NCI-H2107 treated with DMSO at 0.1 percent for 48 hours (cell line): Measurements from ENCODE around the gene KIRREL2.
"Not testable (repeated sequence)": the region's sequence is repeated elsewhere in the genome, so short reads cannot be mapped to it uniquely, and the experiment has no call there.

Source experiments
- DNase-seq: peaks from one replicate; lab custom pipeline; 2025; ENCODE audit not compliant: unreplicated experiment; lab: John Stamatoyannopoulos, UW

KIRREL2 gene

DNA sequence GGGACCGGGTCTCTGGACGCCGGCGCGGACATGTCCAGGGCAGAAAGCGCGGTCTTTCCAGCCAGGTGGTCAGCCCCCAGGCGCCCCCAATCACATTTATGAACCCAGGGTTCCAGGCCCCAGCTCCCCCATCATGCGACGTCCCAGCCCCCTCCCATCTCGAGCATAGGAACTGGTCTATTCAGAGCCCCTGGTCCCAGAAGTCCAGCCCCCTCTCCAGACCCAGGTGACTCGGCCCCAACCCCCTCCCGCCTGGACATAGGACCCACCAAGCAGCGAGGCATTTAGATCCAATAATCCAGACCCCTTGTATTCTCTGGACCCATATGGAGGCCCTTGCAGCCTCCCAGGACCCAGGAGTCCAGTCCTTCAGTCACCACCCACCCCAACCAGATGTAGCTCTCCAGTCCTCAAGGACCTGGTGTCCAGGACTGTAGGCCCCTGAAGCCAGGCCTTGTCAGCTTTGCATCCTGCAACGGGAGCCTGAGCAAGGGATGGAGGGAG lies 12.2 kb downstream of the KIRREL2 start:
- DNase-seq: no peak

DNA sequence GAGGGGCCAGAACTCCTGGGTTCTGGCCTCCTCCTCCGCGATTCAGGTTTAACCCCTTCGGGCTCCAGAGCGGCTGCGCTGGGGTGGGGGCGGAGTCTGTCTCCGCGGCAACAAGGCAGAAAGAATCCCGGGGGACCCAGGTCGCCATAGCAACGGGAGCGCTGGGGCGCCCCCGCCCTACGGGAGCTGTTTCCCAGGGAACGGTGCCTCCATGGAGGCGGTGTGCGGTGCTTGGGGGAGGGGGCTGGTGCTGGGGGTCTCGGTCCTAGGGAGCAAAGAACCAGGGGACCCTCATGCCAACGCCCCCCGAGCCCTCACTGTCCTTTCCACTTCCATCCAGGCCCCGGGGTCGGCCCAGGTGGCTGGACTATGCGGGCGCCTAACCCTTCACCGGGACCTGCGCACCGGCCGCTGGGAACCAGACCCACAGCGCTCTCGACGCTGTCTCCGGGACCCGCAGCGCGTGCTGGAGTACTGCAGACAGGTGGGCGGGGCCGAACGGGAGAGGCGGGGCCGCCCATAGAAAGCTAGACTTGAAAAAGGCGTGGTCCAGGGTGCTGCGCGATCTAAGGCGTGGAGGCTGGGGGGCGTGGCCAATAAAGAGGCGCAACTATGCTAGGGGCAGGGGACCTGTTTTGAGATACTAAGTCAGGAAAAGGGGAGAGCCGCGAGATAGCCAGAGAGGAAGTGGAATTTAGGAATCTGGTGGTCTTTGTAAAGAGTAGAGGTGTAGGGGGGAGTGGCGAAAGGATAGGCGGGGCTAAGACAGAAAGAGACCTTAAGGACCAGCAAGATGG lies 12.8 kb downstream of the KIRREL2 start:
- peak; percentile 71 for DNase-seq

DNA sequence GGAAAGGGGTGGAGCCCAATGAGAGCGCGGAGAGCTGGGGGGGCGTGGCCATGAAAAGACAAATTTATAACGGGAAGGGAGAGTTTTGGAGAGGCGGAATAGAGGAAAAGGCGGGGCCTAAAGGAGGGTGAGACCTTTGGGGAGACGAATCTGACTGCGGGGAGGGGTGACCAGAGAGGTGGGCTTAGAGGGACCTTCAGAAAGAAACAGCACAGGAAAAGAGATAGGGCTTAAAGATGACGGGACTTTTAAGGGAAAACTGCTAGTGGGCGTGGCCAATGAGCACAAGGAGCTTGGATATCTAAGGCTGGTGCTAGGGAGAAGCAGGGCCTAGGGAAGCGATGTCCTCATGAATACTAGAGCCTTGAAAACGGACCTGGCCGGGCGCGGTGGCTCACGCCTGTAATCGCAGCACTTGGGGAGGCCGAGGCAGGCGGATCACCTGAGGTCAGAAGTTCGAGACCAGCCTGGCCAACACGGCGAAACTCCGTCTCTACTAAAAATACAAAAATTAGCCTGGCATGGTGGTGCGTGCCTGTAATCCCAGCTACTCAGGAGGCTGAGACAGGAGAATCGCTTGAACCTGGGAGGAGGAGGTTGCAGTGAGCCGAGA lies 13.5 kb downstream of the KIRREL2 start:
- DNase-seq: not testable (repeated sequence)

GRCh38 chr19:35870798-35871197 lies 14.1 kb downstream of the KIRREL2 start:
- no peak for DNase-seq

- DNase-seq: no peak
Observed at GRCh38 chr19:35871611-35872010, 14.9 kb downstream of the KIRREL2 start.

GRCh38 chr19:35872180-35872579 lies 15.5 kb downstream of the KIRREL2 start:
- no peak for DNase-seq

- no peak for DNase-seq
Observed at GRCh38 chr19:35874392-35874930, 17.8 kb downstream of the KIRREL2 start.

DNA sequence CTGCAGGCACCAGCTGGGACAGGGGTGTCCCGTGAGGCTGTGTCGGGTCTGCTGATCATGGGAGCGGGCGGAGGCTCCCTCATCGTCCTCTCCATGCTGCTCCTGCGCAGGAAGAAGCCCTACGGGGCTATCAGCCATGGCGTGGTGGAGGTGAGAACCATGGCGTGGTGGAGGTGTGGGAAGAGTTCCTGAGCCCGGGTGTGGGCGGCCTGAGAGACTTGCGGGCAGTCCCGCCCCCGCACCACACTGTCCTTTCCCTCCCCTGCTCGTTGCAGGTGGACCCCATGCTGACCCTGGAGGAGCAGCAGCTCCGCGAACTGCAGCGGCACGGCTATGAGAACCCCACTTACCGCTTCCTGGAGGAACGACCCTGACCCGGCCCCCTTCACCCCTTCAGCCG lies 22.4 kb downstream of the KIRREL2 start:
- no peak for DNase-seq

- DNase-seq: no peak
Observed at GRCh38 chr19:35879770-35880317, 23.1 kb downstream of the KIRREL2 start.

GRCh38 chr19:35882114-35882832 lies 25.6 kb downstream of the KIRREL2 start:
- peak; percentile 72 for DNase-seq

GRCh38 chr19:35883882-35884281 lies 27.2 kb downstream of the KIRREL2 start:
- DNase-seq: no peak

DNA sequence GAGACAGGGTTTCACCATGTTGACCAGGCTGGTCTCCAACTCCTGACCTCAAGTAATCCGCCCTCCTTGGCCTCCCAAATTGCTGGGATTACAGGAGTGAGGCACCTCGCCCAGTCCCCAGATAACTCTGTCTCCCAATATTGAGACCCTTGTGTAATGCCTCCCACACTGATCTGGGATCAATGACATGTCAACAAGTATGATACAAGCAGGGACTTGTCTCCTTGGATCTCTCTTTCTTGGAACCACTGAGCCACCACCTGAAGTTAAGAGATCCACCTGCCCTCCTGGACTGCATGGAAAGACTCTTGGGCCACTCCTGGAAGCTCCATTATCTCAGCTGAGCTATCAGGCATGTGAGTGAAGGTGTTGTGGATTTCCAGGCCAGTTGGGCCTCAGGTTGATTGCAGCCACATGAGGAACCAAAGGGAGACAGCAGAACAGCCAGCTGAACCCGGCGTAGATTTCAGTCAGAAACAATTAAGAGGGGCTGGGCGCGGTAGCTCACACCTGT lies 28.6 kb downstream of the KIRREL2 start:
- DNase-seq: no peak

- no peak for DNase-seq
Observed at GRCh38 chr19:35885904-35886303, 29.2 kb downstream of the KIRREL2 start.

- no peak for DNase-seq
Observed at GRCh38 chr19:35887197-35887596, 30.5 kb downstream of the KIRREL2 start.

DNA sequence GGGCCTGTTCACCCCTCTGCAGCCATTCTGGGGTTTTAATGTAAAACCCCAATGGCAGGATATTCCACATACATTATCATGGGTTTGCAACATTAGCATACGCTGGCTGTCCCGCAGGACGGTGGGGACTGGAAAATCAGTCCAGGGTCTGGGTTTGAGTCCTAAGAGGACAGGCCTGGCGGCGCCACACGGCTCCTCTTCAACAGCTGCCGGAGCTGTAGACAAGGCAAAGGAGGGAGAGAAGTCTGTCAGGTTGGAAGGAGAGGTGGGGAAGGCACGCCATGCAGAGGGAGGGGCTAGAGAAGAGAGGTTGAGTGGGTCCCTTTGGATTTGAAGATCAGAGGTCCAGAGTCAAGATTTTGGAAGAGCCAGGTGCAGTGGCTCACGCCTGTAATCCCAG lies 31.7 kb downstream of the KIRREL2 start:
- no peak for DNase-seq

GRCh38 chr19:35889370-35890112 lies 32.8 kb downstream of the KIRREL2 start:
- no peak for DNase-seq

DNA sequence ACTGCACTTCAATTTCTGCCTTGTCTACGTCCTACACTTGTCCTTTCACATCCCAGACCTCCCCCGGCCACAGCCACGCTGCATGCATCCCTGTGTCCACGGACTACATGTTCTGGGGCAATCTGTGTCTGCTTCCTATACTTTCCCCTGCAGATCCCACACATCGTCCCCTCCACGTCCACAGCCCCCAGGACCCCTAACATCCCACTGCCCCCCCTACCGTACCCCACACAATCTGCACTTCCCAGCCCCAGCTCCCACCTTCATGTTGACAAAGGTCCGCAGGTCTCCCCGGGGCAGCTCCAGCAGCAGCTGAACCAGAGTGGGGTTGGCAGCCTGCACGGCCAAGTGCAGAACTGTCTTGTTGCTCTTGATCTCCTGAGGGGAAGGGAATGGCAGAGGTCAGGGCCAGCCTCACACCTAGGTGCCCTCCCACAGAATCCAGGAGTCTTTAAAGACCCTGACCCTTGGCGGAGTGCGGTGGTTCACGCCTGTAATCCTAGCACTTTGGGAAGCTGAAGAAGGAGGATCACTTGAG lies 33.5 kb downstream of the KIRREL2 start:
- DNase-seq: no peak

GRCh38 chr19:35891819-35892218 lies 35.1 kb downstream of the KIRREL2 start:
- DNase-seq: not testable (repeated sequence)

DNA sequence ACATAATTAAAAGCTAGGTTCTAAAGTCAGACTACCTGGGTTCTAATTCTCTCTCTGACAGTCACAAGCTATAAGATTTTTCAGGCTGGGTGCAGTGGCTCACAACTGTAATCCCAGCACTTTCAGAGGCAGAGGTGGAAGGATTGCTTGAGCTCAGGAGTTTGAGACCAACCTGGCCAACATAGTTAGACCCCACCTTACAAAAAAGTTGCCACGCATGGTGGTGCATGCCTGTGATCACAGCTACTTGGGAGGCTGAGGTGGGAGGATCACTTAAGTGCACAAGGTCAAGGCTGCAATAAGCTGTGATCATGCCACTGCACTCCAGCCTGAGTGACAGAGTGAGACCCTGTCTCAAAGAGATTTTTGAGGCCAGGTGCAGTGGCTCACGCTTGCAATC lies 37.6 kb downstream of the KIRREL2 start:
- no peak for DNase-seq
